Tibial nerve (tissue), 4 donors: ENCODE results near the gene SERPINI1. TPM values are rescaled to one million over a fixed set of nuclear protein-coding genes. Genes with fewer than 3 reads are reported as not detected.

ENCODE experiments used
- DNase-seq, 2 donors: peaks; one replicate each; pipeline ENCODE4 v3.0.0-alpha.2; 2019; ENCODE audit warnings: low spot score in 2 of 2
- H3K27ac ChIP-seq, 4 donors: fragments of 200-600 bp; sonication (generic) in 3 of 4; one replicate each; pipeline ENCODE4 v1.5.1; 2017 to 2019; ENCODE audit warnings: mild to moderate bottlenecking in 1 of 4
- H3K27me3 ChIP-seq, 2 donors: fragments of 200-600 bp; sonication (generic) in 1 of 2; one replicate each; pipeline versions ENCODE4 v1.5.1 to v1.6.0; 2017 to 2019
- H3K36me3 ChIP-seq, 3 donors: fragments of 200-600 bp; sonication (generic); one replicate each; pipeline ENCODE4 v1.5.1; 2018 to 2019
- H3K4me1 ChIP-seq, 4 donors: fragments of 200-600 bp; sonication (generic) in 3 of 4; one replicate each; pipeline ENCODE4 v1.5.1; 2017 to 2019
- H3K4me3 ChIP-seq, 4 donors: fragments of 200-600 bp; sonication (generic) in 3 of 4; one replicate each; pipeline ENCODE4 v1.5.1; 2017 to 2019; ENCODE audit warnings: mild to moderate bottlenecking in 1 of 4, moderate library complexity in 1 of 4
- H3K9me3 ChIP-seq, 4 donors: fragments of 200-600 bp; sonication (generic) in 3 of 4; one replicate each; pipeline ENCODE4 v1.5.1; 2017 to 2019
- CTCF ChIP-seq, 5 experiments: fragments of 200-600 bp in 3 of 5; fragments of 450-650 bp in 2 of 5; sonication (generic) in 3 of 5; IDR thresholded peaks; one replicate each; pipeline ENCODE4 v1.5.1; 2016 to 2019; ENCODE audit warnings: antibody characterized with exemption in 5 of 5, mild to moderate bottlenecking in 3 of 5, moderate library complexity in 2 of 5
- EP300 ChIP-seq, 2 donors: sonication (generic); formaldehyde crosslinking; IDR thresholded peaks; one replicate each; pipeline ENCODE4 v1.6.1; 2017; ENCODE audit warnings: antibody characterized with exemption in 2 of 2, mild to moderate bottlenecking in 1 of 2
- POLR2A ChIP-seq, 2 donors: fragments of 450-650 bp; IDR thresholded peaks; one replicate each; pipeline ENCODE4 v1.6.1; 2017; ENCODE audit warnings: antibody characterized with exemption in 2 of 2, mild to moderate bottlenecking in 2 of 2, moderate library complexity in 2 of 2
- WGBS, 2 donors: methylation state at CpG; one replicate each; pipeline ENCODE4 v1.1.5; 2018; 5-methylcytosine and 5-hydroxymethylcytosine counted together
- total RNA-seq, 4 donors: library from RNA; depleted of rRNA; stranded (reverse); fragments of >200 nt; gene quantifications; one replicate each; pipeline ENCODE4 v1.1.0, GENCODE V29; 2016

Gene SERPINI1
- total RNA-seq, 4 donors from 2014 or later: 1.2 to 15.5 (median 3.8) TPM

- no peak for DNase-seq
- no peak overlapping the region for H3K27ac ChIP-seq
- H3K4me1 ChIP-seq: peaks cover 0 to 3% (median 0%) of the 10 kb centered on the region in 4 donors
- no peaks in the 10 kb centered on the region for H3K9me3 ChIP-seq
- TF ChIP-seq EP300 (IDR thresholded peaks at IDR 0.05): no peak
- no peak for TF ChIP-seq CTCF (IDR thresholded peaks at IDR 0.05)
- TF ChIP-seq POLR2A (IDR thresholded peaks at IDR 0.05): no peak
- H3K27me3 ChIP-seq: no peaks in the 10 kb centered on the region
- peaks cover 0 to 50% (median 10%) of the 10 kb centered on the region in 3 donors for H3K36me3 ChIP-seq
- no peak overlapping the region for H3K4me3 ChIP-seq
- 96% methylated on average over 3 of the region's 3 CpGs for WGBS, 2 donors
Observed at GRCh38 chr3:167712445-167712844, 23.1 kb upstream of the SERPINI1 start.

GRCh38 chr3:167714871-167715270, 20.6 kb upstream of the SERPINI1 start:
- Histone ChIP-seq H3K36me3 (peaks cover 3 to 53% (median 6%) of the 10 kb centered on the region in 3 donors), H3K4me3 (no peak overlapping the region), H3K27me3 (no peaks in the 10 kb centered on the region), H3K9me3 (no peaks in the 10 kb centered on the region), H3K27ac (no peak overlapping the region), H3K4me1 (peaks cover 0 to 3% (median 0%) of the 10 kb centered on the region in 4 donors)
- TF ChIP-seq POLR2A (IDR thresholded peaks at IDR 0.05) (no peak), EP300 (IDR thresholded peaks at IDR 0.05) (no peak), CTCF (IDR thresholded peaks at IDR 0.05) (no peak)
- DNase-seq: no peak
- WGBS, 2 donors: 98 to 100% methylated on average over 1 of the region's 1 CpG

GRCh38 chr3:167716920-167717319, 18.6 kb upstream of the SERPINI1 start:
- WGBS, 2 donors: 69 to 83% methylated on average over 2 of the region's 2 CpGs
- no peaks in the 10 kb centered on the region for H3K9me3 ChIP-seq
- H3K4me1 ChIP-seq: no peaks in the 10 kb centered on the region
- no peak for DNase-seq
- no peak for TF ChIP-seq EP300 (IDR thresholded peaks at IDR 0.05)
- TF ChIP-seq CTCF (IDR thresholded peaks at IDR 0.05): no peak
- no peak for TF ChIP-seq POLR2A (IDR thresholded peaks at IDR 0.05)
- H3K36me3 ChIP-seq: peaks cover 3 to 49% (median 3%) of the 10 kb centered on the region in 3 donors
- H3K27ac ChIP-seq: no peak overlapping the region
- H3K4me3 ChIP-seq: no peak overlapping the region
- no peaks in the 10 kb centered on the region for H3K27me3 ChIP-seq

- WGBS, 2 donors: 100% methylated on average over 1 of the region's 1 CpG
- TF ChIP-seq POLR2A (IDR thresholded peaks at IDR 0.05): no peak
- no peak for TF ChIP-seq CTCF (IDR thresholded peaks at IDR 0.05)
- TF ChIP-seq EP300 (IDR thresholded peaks at IDR 0.05): no peak
- no peak overlapping the region for H3K27ac ChIP-seq
- H3K4me3 ChIP-seq: no peak overlapping the region
- peaks cover 0 to 44% (median 3%) of the 10 kb centered on the region in 3 donors for H3K36me3 ChIP-seq
- no peaks in the 10 kb centered on the region for H3K27me3 ChIP-seq
- H3K4me1 ChIP-seq: no peaks in the 10 kb centered on the region
- DNase-seq: no peak
- H3K9me3 ChIP-seq: no peaks in the 10 kb centered on the region
Observed at GRCh38 chr3:167718582-167718981, 16.9 kb upstream of the SERPINI1 start.

- 67 to 68% methylated on average over 4 of the region's 4 CpGs for WGBS, 2 donors
- Histone ChIP-seq H3K4me3 (no peak overlapping the region), H3K9me3 (no peaks in the 10 kb centered on the region), H3K27ac (no peak overlapping the region), H3K36me3 (peaks cover 0 to 22% (median 3%) of the 10 kb centered on the region in 3 donors), H3K27me3 (no peaks in the 10 kb centered on the region), H3K4me1 (peaks cover 0 to 4% (median under 1%) of the 10 kb centered on the region in 4 donors)
- no peak for DNase-seq
- no peak for TF ChIP-seq EP300 (IDR thresholded peaks at IDR 0.05)
- no peak for TF ChIP-seq CTCF (IDR thresholded peaks at IDR 0.05)
- no peak for TF ChIP-seq POLR2A (IDR thresholded peaks at IDR 0.05)
Observed at GRCh38 chr3:167723025-167723512, 12.5 kb upstream of the SERPINI1 start.
